Measurements from ENCODE around the gene MLH1.
"Not testable (repeated sequence)": the region's sequence is repeated elsewhere in the genome, so short reads cannot be mapped to it uniquely, and the experiment has no call there.

MLH1 gene

DNA sequence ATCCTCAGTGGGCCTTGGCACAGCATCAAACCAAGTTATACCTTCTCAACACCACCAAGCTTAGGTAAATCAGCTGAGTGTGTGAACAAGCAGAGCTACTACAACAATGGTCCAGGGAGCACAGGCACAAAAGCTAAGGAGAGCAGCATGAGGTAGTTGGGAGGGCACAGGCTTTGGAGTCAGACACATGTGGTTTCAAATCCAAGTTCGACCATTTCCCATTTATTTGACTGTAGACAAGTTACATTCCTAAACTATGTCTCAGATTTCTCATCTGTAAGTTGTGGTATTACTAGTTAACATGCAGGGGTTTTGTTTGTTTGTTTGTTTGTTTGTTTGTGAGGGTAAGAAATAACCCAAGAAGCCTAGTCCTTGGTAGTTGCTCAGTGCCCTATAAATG, 46.9 kb downstream of the MLH1 start:
- no peak for DNase-seq

DNA sequence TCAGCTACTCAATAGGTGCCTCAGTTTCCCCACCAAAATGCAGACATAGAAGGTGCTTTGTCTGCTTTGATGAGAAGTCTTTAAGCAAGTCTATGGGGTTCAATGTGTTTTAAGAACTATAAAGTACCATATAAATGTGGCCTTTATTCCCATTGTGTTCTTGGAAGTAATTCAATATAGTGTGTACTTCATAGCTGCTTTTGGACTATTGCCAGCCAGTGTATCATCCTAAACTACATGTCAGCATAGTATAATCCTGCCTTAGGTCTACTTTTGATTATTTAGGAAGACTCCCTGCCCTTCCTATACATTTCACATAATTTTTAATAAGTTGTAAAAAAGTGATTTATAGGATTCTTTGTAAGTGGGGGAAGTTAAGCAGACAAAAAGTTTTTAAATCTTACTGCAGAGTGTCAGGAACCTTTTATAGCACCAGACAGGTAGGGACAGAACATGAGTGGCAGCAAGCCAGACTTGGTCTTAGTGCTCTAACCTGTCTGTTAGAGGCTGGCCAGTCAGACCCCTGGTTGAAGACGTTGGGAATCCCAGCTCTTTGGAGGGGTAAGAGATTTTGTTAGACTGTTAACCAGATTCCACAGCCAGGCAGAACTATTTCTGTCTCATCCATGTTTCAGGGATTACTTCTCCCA, 48.4 kb downstream of the MLH1 start:
- no peak for DNase-seq

DNA sequence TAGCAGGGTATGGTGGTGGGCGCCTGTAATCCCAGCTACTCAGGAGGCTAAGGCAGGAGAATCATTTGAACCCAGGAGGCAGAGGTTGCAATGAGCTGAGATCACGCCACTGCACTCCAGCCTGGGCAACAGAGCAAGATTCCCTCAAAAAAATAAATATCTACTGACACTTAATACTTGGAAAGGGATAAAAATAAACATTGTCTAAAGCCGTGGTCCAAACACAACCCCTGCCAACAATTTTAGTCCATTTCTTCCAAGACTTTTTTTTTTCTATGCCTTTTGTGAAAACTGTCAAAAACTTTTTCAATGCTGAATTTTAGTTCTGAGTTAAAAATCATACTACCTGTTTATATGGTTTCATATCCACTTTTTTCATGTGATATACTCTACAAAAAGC, 49.4 kb downstream of the MLH1 start:
- DNase-seq: not testable (repeated sequence)

DNA sequence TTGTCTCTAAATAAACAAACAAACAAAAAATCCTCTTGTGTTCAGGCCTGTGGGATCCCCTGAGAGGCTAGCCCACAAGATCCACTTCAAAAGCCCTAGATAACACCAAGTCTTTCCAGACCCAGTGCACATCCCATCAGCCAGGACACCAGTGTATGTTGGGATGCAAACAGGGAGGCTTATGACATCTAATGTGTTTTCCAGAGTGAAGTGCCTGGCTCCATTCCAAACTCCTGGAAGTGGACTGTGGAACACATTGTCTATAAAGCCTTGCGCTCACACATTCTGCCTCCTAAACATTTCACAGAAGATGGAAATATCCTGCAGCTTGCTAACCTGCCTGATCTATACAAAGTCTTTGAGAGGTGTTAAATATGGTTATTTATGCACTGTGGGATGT, 57.0 kb downstream of the MLH1 start:
- DNase-seq: no peak

DNA sequence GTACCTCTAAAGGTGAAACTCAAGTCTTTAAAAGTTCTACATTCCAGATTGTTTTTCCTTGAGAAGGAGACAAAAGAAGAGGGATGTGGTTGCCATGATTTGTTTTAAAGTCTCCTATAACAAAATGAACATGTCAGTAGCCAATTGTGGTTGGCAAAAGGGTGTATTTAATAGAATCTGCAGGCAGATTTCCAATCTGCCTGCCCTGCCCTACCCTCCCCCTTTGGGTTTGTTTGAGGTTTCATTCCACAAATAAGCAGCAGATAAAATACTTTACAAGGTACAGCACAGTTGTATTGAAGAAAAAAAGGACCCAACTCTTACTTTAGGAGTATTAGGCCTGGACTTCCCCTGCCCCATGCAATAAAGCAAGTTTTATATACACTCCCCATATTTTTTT, 59.5 kb downstream of the MLH1 start:
- DNase-seq: no peak

DNA sequence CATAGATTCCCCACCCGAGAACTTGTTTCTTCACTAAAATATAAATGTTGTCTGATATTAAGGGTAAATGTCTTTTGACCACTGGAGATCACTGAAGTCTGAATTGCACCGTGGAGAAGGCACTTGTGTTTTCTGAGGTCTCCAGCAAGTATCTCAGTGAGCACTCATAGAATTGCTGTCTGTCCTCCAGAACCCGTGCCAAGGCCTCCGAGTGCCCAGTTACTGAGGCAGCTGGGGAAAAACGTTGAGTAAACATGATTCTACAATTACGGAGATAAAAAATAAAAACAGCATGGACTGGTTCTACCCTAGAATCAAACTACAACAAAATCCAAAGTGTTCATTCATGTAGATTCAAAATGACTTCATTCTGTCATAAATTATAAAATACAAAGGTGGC, 60.0 kb downstream of the MLH1 start:
- no peak for DNase-seq

DNA sequence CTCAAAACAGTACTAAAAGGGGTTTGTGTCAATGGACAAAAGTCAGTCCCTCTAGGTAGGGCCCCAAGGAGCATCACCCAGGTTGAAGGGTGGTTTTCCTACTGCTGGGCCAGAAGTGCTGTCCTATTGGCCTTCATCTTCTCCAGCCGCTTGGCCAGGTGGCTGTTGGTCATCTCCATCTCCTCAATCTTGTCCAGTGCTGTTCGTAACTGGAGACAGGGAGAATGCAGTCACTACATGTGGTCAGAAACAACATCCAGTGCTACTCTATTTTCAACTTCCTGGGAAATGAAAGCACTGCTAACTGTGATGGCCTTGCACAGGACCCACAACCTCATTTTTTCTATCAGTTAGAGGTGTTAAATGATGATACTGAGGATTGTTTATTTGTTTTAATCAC, 60.4 kb downstream of the MLH1 start:
- DNase-seq: no peak

DNA sequence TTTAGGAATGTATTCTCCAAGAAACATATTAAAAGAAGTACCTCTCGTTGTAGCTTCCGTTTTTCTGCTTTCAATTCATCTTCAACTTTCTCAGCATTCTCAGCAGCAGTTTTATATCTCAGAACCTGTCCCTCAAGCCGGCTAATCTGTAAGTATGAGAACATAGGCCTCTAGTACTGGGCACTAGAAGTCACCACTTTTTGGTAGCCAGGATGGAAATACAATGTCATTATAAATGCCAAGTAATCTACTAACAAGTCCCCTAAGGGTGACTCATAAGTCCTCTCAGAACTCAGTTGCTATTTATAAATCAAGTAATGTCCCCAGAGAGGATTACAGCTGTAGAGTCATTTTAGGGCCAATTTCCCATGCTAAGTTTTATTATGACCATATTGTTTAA, 61.1 kb downstream of the MLH1 start:
- no peak for DNase-seq

DNA sequence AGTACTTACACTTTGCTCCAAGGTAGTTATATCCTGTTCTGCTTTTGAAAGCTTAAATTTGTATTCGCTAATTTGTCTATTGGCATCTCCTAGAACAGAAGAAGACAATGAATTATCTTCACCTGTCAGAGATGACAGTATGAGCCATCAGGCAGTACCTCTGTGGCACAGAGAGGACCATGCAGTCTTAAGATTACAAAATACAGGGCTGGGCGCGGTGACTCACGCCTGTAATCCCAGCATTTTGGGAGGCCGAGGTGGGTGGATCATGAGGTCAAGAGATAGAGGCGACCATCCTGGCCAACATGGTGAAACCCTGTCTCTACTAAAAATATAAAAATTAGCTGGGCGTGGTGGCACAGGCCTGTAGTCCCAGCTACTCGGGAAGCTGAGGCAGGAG, 61.8 kb downstream of the MLH1 start:
- DNase-seq: not testable (repeated sequence)

DNA sequence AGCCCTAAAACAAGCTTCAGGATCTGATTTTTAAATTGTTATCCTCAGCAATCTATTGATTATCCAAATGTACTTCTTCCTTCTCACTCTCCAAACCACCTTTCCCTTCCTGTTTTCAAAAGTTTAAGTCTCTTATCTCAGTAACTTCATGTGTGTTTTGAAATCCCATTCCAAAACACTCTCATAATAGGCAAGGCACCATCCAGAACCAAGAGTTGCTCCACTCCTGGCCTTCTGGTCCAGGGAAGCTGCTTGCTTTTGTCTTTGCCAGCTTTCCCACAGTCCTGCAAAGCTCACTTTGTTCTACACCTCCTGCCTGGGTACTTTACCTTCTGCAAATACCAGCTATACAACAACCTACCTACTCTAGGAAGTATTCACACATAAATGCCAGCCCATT, 63.5 kb downstream of the MLH1 start:
- DNase-seq: no peak

DNA sequence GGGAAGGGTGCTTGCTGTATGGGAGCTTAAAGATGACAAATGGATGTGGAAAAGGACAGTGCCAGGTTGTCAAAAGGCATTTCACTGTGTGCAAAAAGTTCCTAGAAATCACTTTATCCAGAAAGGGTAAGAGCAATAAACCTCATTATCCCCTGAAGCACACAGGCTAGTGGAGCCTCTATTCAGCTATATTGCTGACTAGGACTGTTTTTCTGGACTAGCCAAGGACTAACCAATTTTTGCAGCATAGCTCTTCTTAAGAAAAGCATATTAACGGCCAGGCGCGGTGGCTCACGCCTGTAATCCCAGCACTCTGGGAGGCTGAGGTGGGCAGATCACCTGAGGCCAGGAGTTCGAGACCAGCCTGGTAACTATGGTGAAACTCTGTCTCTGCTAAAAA, 64.8 kb downstream of the MLH1 start:
- DNase-seq: no peak

DNA sequence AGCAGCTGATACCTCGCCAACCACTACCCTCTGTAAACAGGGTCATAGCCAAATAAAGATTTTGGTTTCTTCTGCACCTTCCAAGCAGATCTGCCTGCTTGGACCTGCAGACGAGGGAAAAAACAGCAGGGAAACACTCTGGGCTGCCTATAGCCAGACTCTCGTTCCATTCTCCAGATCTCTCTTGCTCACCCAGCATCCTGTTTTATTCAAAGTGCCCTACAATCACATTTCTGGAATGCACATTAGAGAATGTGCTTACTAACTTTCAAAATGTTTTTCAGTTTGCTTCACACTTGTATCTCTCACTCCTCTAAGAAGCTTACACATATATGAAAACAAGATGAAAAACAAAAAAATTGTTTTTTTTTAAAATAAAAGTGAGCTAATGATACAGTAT, 71.4 kb downstream of the MLH1 start:
- DNase-seq: no peak

DNA sequence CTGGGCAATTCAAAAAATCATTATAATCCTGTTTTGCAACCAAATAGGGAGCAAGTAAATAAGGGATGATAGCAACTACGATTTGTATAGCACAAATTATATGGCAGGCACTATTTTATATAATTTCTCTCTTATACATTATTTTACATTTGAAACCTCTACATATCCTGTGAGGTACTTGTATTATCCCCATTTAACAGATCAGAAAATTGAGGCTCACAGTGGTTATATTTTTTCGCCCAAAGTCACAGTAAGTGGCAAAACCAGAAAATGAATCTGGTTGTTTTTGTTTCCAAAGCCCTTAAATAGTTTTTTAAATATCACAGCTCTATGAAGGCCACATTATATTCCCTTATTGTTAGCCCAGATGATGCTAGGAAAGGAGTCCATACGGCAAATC, 74.3 kb downstream of the MLH1 start:
- no peak for DNase-seq

DNA sequence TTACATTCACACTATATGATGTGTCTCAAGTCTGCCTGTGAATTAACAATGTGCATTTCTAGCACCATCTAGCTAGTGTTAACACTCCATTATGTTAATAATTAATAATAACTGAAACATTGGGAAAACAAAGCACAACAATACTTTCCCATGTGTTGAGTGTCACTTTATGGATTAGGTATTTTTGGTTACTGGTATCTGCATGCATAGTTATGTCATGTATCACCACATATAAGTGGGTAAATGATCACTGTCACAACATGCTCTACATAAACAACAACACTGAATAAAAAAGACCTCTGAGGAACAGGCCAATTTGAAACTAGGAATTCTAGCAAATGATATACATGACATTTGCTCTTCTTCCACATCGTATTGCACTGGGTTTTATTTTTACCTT, 74.7 kb downstream of the MLH1 start:
- DNase-seq: no peak

DNA sequence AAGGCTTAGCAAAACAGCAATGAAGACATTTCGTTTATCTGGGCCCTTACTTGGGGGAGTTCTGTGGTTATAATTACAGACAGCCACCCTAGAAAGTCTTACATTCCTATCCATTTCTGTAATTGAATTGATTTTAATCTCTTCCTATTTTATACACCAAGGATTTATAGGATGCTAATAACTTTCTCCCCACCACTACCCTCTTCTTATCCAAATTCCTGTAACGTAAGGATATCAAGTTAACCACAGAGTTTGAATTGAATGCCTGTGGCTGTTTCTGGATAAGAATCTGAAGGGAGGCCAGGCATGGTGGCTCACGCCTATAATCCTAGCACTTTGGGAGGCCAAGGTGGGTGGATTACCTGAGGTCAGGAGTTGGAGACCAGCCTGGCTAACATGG, 78.6 kb downstream of the MLH1 start:
- DNase-seq: no peak

DNA sequence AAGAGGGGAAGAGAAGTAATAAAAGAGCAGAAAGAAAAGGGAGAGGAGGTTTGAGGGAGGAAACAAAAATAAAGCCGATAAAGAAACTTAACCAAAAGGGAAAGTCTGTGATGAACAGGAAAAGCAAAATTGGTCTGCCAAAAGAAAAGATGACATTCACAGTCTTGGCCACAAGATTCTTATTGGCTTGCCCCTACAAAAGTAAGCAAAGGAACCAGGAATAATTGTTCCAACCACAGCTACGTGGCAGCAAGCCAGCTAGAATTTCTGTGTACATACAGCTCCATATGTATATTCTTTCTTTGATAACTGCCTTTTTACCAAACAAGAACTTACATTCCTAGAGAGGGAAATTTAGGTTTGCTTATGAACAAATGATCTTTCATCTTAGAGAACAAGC, 79.6 kb downstream of the MLH1 start:
- no peak for DNase-seq

DNA sequence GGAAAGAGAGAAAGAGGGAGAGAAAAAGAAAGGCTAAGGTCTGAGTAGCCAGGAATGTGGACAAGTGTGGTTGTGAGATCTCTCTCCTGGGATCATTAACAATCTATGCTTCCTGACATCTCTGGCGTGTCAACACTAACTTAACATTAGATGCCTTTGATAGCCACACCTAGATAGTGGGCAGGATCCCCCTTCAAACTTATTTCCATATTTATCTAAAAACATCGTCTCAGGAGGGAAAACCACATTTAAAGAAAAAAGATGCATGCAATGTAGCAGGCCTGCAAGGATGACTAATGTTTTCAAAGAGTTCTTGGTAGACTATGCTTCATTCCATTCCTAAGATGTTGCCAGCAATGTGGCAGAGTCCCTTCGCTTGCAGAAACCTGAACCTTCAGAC, 80.9 kb downstream of the MLH1 start:
- DNase-seq: no peak

DNA sequence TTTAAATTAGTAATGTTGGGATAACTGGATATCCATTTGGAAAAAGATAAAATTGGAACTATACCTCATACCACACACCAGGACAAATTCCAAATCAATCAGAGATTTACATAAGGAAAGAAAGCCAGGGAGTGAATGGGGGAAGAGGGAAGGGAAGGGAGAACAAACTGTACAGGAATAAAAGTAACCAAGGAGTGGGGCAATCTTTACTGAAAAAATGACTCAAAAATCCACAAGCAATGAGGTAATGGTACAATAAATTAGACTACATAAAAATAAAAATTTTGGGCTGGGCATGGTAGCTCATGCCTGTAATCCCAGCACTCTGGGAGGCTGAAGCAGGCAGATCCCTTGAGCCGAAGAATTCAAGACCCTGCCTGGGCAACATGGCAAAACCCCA, 82.6 kb downstream of the MLH1 start:
- no peak for DNase-seq

DNA sequence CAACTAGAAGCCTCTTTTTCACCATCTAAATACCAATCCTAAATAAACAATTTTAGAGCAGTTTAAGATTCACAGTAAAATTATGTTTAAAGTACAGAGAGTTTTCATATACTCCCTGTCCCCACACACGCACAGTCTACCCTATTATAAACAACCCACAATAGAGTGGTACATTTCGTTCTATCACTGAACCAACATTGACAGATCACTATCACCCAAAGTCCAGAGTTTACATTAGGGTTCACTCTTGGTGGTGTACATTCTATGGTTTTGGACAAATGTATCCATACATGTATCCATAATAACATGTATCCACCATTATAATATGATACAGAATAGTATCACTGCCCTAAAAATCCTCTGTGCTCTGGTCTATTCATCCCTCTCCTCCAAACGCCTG, 89.0 kb downstream of the MLH1 start:
- no peak for DNase-seq

DNA sequence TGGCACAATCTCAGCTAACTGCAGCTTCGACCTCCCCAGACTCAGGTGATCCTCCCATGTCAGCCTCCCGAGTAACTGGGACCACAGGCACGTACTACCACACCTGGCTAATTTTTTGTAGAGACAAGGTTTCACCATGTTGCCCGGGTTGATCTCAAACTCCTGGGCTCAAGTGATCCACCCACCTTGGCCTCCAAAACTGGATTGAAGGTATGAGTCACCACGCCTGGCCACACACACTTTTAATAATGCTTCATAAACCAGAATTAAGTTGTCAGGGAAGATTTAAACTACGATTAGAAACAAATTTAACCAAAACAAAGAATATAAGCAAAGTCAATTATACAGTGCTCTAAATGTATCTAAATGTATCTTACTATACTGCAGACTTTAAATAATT, 93.6 kb downstream of the MLH1 start:
- no peak for DNase-seq

DNA sequence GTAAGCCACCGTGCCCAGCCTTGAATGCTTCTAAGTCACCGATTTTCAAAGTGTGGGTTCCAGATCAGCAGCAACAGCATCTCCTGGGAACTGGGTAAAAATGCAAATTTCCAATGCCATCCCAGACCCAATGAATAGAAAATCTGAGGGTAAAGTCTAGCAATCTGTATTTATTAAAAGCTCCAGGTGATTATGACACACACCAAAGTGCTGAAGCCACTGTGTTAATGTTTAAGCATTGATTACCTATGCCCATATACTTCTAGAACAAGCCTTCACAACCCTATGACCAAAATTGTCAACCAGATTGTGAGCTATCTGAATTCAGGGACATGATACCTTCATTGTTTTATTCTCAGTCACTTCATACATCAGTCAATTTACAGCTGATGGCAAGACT, 94.6 kb downstream of the MLH1 start:
- no peak for DNase-seq

DNA sequence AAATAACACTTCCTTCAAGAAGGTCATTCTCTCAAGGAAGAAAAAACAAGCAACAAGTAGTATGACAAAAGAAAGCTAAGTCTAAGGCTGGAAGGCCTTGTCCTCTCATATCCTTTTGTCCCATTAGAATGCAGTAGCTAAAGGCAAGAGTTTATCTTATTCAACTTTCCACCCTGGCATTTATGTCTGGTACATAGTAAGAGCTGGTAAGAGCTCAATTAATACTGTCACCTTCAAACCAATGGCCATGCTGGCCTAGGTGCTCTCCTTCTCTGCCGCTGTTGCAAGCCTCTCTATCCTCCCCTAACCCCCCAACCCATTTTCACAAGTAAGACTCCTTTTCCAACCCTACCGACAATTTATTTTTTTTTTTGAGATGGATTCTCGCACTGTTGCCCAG, 99.2 kb downstream of the MLH1 start:
- no peak for DNase-seq

DNA sequence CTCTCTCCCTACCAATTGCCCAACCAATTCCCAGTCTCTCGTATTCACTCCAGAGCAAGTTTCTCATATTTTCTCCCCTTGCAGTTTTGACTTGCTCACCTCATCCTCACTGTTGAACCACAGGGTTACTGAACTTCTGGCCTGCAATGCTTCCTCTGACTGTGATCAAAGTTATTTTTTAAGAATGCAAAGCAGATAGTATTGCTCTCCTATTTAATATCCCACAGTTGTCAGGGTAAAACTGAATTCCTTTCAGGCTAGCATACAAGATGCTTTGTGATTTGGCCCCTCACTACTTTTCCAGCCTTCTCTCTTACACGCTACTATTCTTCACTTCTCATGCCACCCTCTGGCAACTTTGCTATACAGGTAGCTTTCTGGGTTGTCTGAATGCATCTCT, 100.2 kb downstream of the MLH1 start:
- DNase-seq: no peak

DNA sequence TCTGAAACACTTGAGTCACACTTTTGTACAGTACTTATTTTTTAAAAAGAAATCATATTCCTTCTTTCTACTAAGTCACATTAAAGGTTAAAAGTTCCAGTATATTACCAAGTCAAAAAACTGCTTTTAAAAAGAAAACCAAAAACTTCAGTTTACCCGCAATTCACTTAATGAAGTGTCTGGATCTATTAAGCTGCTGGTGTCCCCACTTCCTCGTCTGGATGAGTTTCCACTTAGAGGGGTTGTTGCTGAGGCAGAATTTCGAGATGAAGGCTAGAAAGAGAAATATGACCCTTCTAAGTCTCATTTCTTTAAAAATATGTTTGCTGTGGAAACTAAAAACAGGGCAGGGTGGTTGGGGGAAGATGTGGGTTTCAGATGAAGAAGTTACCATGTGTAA, 101.3 kb downstream of the MLH1 start:
- no peak for DNase-seq

DNA sequence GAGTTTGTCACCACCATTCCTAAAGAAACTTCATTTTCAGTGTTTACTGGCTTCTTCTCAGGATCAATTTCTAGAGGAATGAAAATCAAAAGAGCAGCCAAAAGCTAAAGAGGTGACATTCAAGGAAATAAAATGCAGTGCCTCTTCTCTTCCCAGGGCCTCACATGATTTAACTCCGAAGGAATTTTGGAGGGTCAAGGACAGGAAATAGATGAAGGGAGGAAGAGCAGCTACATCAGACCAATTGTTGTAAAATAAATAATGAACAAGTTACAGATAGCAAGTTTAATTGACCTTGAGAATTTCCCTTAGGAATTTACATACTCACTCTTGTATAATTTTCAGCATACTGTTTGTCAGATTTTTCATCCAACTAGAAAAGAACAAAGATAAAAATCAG, 103.0 kb downstream of the MLH1 start:
- no peak for DNase-seq

DNA sequence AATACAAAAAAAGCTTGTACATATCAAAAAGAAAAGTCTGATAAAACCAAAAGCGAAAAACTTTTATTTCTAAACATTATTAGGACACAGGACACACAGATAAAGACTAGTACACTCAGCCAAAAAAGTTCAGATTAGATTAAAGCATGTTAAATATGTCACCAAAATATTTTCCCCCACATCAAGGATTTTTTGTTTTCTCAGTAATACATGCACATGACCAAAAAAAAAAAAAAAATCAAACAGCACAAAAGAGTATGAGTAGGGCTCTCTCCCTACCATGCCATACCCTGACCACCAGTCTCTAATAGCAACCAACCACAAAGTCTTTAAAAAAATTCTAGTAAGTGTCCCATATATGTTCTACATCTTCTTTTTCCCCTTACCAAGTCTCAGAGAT, 103.7 kb downstream of the MLH1 start:
- DNase-seq: no peak

Measured in NCI-H1930 (cell line).